ENCODE results near the gene PAF1. TPM values are rescaled to one million over a fixed set of nuclear protein-coding genes. Genes with fewer than 3 reads are reported as not detected.

Gene PAF1
- total RNA-seq, 2 donors from 2014 or later, result 52.0 TPM

- H3K27ac Mint-ChIP-seq, result no peak overlapping the region
- H3K4me1 Mint-ChIP-seq (ENCODE audit: low read depth), result peaks cover 30% of the 10 kb centered on the region
- no peaks in the 10 kb centered on the region for H3K9me3 Mint-ChIP-seq
- H3K4me3 Mint-ChIP-seq, result no peak overlapping the region
- H3K27me3 Mint-ChIP-seq (ENCODE audit: low read depth), result no peaks in the 10 kb centered on the region
- DNase-seq, result no peak
- H3K36me3 Mint-ChIP-seq (ENCODE audit: insufficient read depth in 2 of 2), result peaks cover 4 to 26% of the 10 kb centered on the region in 2 donors
- peak; percentile 43 to 71 for ATAC-seq (replicated peaks in 1 of 2)
These were observed 31.9 kb downstream of the PAF1 start for GRCh38 chr19:39359026-39359425.

- Mint-ChIP-seq H3K36me3 (ENCODE audit: insufficient read depth in 2 of 2) (peaks cover 6 to 27% of the 10 kb centered on the region in 2 donors), H3K4me3 (no peak overlapping the region), H3K4me1 (ENCODE audit: low read depth) (peaks cover 24% of the 10 kb centered on the region), H3K9me3 (no peaks in the 10 kb centered on the region), H3K27me3 (ENCODE audit: low read depth) (no peaks in the 10 kb centered on the region), H3K27ac (no peak overlapping the region)
- ATAC-seq (replicated peaks in 1 of 2) (no peak), DNase-seq (no peak)
These were observed 34.3 kb downstream of the PAF1 start for GRCh38 chr19:39356647-39357046.

- no peak overlapping the region for H3K27ac Mint-ChIP-seq
- DNase-seq (no peak), ATAC-seq (replicated peaks in 1 of 2) (no peak)
- H3K4me1 Mint-ChIP-seq (ENCODE audit: low read depth), result peaks cover 29% of the 10 kb centered on the region
- peaks cover 8 to 29% of the 10 kb centered on the region in 2 donors for H3K36me3 Mint-ChIP-seq (ENCODE audit: insufficient read depth in 2 of 2)
- H3K9me3 Mint-ChIP-seq, result no peaks in the 10 kb centered on the region
- H3K4me3 Mint-ChIP-seq, result no peak overlapping the region
- no peaks in the 10 kb centered on the region for H3K27me3 Mint-ChIP-seq (ENCODE audit: low read depth)
These were observed 34.8 kb downstream of the PAF1 start for GRCh38 chr19:39356073-39356472.

GRCh38 chr19:39355253-39355652 is 35.7 kb downstream of the PAF1 start:
- H3K4me1 Mint-ChIP-seq (ENCODE audit: low read depth), result peaks cover 36% of the 10 kb centered on the region
- H3K36me3 Mint-ChIP-seq (ENCODE audit: insufficient read depth in 2 of 2), result peaks cover 8 to 30% of the 10 kb centered on the region in 2 donors
- no peaks in the 10 kb centered on the region for H3K9me3 Mint-ChIP-seq
- no peak overlapping the region for H3K27ac Mint-ChIP-seq
- no peak for DNase-seq
- H3K27me3 Mint-ChIP-seq (ENCODE audit: low read depth), result no peaks in the 10 kb centered on the region
- H3K4me3 Mint-ChIP-seq, result no peak overlapping the region
- ATAC-seq (replicated peaks in 1 of 2), result no peak

DNA sequence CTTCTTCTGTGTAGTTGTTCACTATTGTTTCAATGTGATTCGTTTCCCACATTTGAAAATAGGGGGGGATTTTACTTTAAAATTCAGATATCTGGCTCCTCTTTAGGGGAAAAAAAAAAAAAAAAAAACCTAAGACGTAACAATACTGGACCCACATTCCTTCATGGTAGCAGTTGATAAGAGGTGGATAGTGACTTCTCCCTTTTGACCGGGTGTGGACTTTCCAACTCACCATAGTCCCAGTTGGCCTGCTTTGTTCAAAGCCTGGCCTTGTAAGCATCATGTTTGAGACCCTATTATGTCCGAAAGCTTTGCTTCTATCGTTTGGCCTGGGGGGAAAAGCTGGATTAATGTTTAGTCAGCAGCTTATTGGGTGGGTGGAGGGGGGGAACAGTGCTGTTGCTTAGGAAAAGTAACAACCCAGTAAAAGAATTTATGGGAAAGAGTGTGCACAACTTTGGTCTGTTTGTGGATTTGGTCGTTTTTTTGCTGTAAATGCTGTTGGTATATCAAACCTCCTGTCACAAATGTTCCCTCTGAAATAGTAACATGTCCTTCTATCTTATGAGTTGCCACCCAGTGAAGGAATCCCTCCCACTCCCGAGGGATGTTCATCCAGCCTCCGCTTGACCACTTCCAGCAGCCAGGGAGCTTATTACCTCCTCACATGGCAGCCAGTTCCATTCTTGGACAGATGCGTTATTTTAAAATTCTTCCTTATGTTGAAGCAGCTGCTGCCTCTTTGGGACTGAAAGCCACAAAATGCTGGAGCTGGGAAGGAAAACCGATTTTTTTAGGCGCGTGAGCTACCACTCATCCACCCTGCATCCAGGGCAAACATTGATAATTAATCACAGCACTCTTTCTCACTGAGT is 38.3 kb downstream of the PAF1 start:
- Mint-ChIP-seq H3K4me1 (ENCODE audit: low read depth) (peaks cover 39% of the 10 kb centered on the region), H3K27me3 (ENCODE audit: low read depth) (no peaks in the 10 kb centered on the region), H3K27ac (peak overlapping the region; percentile 89), H3K9me3 (no peaks in the 10 kb centered on the region), H3K4me3 (no peak overlapping the region), H3K36me3 (ENCODE audit: insufficient read depth in 2 of 2) (peaks cover 10 to 27% of the 10 kb centered on the region in 2 donors)
- DNase-seq (no peak), ATAC-seq (replicated peaks in 1 of 2) (no peak)

DNA sequence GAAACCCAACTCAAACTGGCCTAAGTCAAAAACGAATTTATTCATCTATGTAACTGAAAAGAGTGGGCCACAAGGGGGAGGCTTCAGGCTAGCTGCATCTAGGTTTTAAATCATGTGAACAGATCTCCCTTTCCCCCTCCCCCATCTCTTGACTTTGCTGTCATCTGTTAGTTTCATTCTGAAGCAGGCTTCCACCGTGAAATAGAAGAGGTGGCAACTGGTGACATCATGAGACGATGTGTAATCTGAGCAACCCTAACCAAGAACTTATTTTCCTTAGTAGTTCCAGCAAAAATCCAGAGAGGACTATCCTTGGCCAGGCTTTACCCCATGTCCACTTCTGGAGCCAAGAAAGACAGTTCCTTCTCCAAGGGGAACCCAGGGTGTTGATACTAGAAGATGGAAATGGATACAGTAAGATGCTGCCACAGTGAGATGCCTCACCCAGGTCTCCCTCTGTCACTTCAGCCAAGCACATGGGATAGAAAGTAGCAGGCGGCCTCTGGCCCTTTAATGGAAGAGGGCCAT is 39.3 kb downstream of the PAF1 start:
- peak overlapping the region; percentile 89 for H3K27ac Mint-ChIP-seq
- no peaks in the 10 kb centered on the region for H3K9me3 Mint-ChIP-seq
- peak overlapping the region; percentile 61 to 66 for H3K4me3 Mint-ChIP-seq
- ATAC-seq (replicated peaks in 1 of 2) (peak; percentile 96 to 97), DNase-seq (peak; percentile 78 to 79)
- H3K36me3 Mint-ChIP-seq (ENCODE audit: insufficient read depth in 2 of 2), result peaks cover 7 to 20% of the 10 kb centered on the region in 2 donors
- no peaks in the 10 kb centered on the region for H3K27me3 Mint-ChIP-seq (ENCODE audit: low read depth)
- H3K4me1 Mint-ChIP-seq (ENCODE audit: low read depth), result peaks cover 46% of the 10 kb centered on the region

DNA sequence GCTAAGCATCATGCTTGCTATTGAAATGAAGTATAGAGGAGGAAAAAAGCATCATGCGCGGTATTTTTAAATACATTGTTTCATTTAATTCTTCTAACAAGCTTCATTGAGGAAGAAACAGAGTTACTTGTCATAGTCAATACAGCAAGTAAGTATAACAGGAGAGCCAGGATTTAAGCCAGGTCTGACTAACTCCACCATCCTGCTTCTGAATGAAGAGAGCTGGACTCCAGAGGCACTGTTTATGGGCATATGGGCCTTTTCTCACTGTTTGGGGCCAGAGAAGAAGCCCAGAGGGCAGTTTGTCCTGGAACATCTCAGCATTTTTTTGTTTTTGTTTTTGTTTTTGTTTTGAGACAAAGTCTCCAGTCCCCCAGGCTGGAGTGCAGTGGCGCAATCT is 40.8 kb downstream of the PAF1 start:
- Mint-ChIP-seq H3K27me3 (ENCODE audit: low read depth) (no peaks in the 10 kb centered on the region), H3K27ac (no peak overlapping the region), H3K4me3 (no peak overlapping the region), H3K4me1 (ENCODE audit: low read depth) (peaks cover 60% of the 10 kb centered on the region), H3K36me3 (ENCODE audit: insufficient read depth in 2 of 2) (peaks cover 7 to 12% of the 10 kb centered on the region in 2 donors), H3K9me3 (no peaks in the 10 kb centered on the region)
- no peak for ATAC-seq (replicated peaks in 1 of 2)
- no peak for DNase-seq

GRCh38 chr19:39349326-39349725 is 41.6 kb downstream of the PAF1 start:
- Mint-ChIP-seq H3K27me3 (ENCODE audit: low read depth) (no peaks in the 10 kb centered on the region), H3K4me1 (ENCODE audit: low read depth) (peaks cover 68% of the 10 kb centered on the region), H3K9me3 (no peaks in the 10 kb centered on the region), H3K27ac (peak overlapping the region; percentile 64), H3K36me3 (ENCODE audit: insufficient read depth in 2 of 2) (peaks cover 8 to 15% of the 10 kb centered on the region in 2 donors), H3K4me3 (no peak overlapping the region)
- ATAC-seq (replicated peaks in 1 of 2), result no peak
- DNase-seq, result no peak

DNA sequence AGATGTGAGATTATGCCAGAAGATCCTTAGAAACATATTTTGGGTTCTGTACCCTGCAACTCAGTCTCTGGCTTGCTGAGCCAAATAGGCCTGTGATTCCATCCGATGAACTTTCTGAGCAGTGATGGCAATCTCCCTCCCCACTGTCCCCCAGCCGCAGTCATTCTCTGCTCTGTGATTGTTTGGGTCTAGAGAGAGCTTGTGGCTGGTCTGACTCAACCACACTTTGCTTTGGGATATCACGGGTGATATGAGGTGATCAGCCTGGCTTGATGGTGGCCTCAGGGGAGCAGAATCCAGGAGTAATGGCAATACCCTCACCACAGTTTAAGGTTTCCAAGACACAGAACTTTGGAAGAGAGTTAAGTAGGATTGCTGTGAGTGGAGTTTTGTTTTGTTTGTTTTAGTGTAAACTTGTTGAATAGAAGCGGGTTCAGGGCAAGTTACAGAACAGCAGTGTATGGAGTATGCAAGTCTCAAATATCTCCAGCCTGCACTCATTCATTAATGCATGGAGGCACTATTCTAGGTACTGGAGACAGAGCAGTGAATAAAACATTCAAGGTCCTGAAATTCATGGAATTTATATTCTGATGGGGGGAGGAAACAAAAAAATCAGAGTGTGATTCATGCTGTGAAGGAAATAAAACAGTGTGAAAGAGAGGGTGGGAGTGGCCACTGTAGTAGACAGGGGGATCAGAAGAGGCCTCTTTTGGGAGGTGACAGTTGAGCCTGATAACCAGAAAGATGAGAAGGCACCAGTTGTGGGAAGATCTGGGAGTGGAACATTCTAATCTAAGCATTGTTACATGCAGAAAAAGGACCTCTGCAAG is 43.4 kb downstream of the PAF1 start:
- Mint-ChIP-seq H3K4me3 (peak overlapping the region; percentile 31 to 61), H3K4me1 (ENCODE audit: low read depth) (peaks cover 83% of the 10 kb centered on the region), H3K36me3 (ENCODE audit: insufficient read depth in 2 of 2) (peaks cover 8 to 13% of the 10 kb centered on the region in 2 donors), H3K27me3 (ENCODE audit: low read depth) (no peaks in the 10 kb centered on the region), H3K9me3 (no peaks in the 10 kb centered on the region), H3K27ac (peak overlapping the region; percentile 59)
- peak in 1 of 2 donors; percentile 14 for ATAC-seq (replicated peaks in 1 of 2)
- DNase-seq, result peak; percentile 14 to 23

DNA sequence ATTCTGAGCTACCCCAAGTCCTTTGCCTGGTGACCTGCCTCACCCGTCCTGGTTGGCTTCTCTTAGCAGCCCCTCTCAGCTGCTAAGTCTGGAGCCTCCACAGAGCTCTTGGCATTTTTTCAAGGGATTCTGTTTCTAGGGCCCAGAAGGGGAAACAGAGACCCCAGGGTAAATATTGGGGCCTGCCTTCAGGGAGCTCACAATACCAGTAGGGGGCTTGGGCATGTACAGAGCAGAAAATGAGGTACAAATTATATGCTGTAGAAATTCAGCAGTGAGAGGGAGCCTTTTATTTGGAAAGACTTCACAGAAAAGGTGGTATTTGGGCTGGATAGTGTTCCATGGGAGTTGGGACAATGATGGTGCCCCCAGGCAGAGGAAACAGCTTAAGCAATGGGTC is 45.0 kb downstream of the PAF1 start:
- no peak for ATAC-seq (replicated peaks in 1 of 2)
- H3K9me3 Mint-ChIP-seq, result no peaks in the 10 kb centered on the region
- H3K27ac Mint-ChIP-seq, result no peak overlapping the region
- no peak for DNase-seq
- H3K36me3 Mint-ChIP-seq (ENCODE audit: insufficient read depth in 2 of 2), result peaks cover 5 to 12% of the 10 kb centered on the region in 2 donors
- H3K27me3 Mint-ChIP-seq (ENCODE audit: low read depth), result no peaks in the 10 kb centered on the region
- peaks cover 75% of the 10 kb centered on the region for H3K4me1 Mint-ChIP-seq (ENCODE audit: low read depth)
- no peak overlapping the region for H3K4me3 Mint-ChIP-seq

DNA sequence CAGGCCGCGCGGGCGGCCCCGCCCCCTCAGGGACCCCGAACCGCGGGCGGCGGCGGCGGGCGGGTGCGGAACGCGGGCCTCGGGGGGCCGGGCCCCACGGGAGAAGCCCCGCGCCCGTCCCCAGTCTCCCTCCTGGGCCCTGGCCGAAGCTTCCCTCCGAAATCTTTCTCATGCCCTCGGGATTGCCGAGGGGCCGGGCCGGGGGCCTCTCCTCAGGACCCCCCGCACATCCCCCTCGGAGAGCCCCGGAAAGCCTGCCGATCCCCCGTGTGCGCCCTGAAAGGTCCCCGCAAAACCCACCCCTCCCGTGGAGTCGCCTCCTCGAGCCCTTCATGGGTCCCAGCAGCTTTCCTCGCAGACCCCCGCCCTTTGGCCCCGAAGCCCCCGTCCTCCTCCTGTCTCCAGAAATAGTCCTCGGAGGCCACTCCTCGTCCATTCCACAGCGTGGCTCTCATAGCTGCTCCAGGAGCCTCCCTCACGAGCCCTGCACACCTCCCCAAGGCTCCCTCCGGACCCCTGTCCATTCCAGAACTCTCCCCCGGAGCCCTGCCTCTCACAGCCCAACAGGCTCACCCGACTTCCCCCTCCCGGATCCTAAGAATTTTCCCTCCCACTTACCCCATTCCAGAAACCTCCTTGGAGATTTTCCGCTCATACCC is 48.1 kb downstream of the PAF1 start:
- ATAC-seq (replicated peaks in 1 of 2) (no peak), DNase-seq (peak in 1 of 2 donors; percentile 19)

DNA sequence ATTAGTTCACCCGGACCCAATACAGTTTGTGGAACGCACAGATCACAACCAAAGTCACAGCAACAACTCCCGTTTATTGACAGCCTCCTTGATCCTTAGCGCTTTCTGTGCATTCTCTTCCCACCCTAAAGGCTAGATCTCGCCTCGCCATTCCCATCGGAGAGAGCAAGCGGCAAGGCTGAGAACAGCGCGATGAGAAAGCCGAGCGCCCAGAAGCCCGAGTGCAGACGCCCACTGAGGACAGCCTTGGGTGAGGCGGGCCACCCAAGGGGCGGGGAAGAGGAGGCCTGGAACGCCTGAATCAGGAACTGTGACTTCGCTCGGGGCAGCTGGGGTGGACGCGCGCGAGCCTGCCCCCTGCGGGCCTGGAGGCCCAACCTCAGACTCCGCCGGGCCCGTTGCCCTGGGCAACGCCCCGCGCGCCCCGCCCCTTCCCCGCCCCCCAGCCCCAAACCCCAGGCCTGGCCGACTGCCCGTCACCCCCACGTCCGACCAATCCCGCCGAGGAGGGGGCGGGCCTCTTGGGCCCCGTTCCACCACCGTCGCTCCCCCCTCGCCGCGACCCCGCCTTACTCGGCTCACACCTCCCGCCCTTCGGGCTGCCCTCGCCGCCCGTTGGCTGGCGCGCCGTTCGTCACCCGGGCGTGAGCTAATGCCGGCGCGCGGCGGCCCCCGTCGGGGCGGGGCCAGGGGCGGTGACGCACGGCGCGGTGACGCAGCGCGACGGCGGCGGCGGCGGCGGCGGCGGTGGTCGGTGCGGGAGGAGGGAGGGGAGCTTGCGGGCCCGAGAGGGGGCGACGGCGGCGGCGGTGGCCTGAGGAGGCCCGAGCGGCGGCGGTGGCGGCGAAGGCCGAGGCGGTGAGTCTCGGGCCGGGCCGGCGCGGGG is 48.9 kb downstream of the PAF1 start, which contains the start of gene SAMD4B:
TSS of gene SAMD4B (plus strand) at position 703 of the 886 bp plus-strand sequence. CDS start 14,473 bp downstream, outside the sequence.
- Mint-ChIP-seq H3K4me3 (peak within 1 kb of the TSS; percentile 97 to 98), H3K4me1 (ENCODE audit: low read depth) (peaks cover 79% of the 10 kb centered on the region), H3K36me3 (ENCODE audit: insufficient read depth in 2 of 2) (peaks cover 3 to 11% of the 10 kb centered on the region in 2 donors), H3K9me3 (no peaks in the 10 kb centered on the region), H3K27me3 (ENCODE audit: low read depth) (no peaks in the 10 kb centered on the region), H3K27ac (peak within 1 kb of the TSS; percentile 82)
- ATAC-seq (replicated peaks in 1 of 2) (peak; percentile 91), DNase-seq (peak; percentile 99 to 100)

More for the DNA sequence above, 48.1 kb downstream of the PAF1 start:
- H3K9me3 Mint-ChIP-seq, result no peaks in the 10 kb centered on the region
- H3K27ac Mint-ChIP-seq, result peak overlapping the region; percentile 11
- peaks cover 3 to 11% of the 10 kb centered on the region in 2 donors for H3K36me3 Mint-ChIP-seq (ENCODE audit: insufficient read depth in 2 of 2)
- H3K27me3 Mint-ChIP-seq (ENCODE audit: low read depth), result no peaks in the 10 kb centered on the region
- H3K4me1 Mint-ChIP-seq (ENCODE audit: low read depth), result peaks cover 79% of the 10 kb centered on the region
- H3K4me3 Mint-ChIP-seq, result peak overlapping the region; percentile 83 to 88

All from activated T-cell treated with anti-CD3 and anti-CD28 coated beads, Interleukin-2, amount 50 U/mL, for 72 hours (primary cell).